K562 (cell line): ENCODE measurements around the gene MLX. TPM values are rescaled to one million over a fixed set of nuclear protein-coding genes. Genes with fewer than 3 reads are reported as not detected.

Experiments used
- CHD1 ChIP-seq: fragments of 200-600 bp; sonication (generic); IDR thresholded peaks from one replicate; pipeline ENCODE4 v1.6.1; 2012; ENCODE audit warnings: mild to moderate bottlenecking, moderate library complexity, low read length, inconsistent platforms
- CREB1 ChIP-seq, 2 experiments: sonication (generic) in 1 of 2; formaldehyde crosslinking in 1 of 2; IDR thresholded peaks; 2 replicates each; pipeline versions ENCODE4 v1.6.1 to v1.8.0; 2012 to 2022; ENCODE audit warnings: inconsistent platforms in 1 of 2, mild to moderate bottlenecking in 1 of 2, missing genetic modification reagents in 1 of 2, moderate library complexity in 1 of 2
- E2F1 ChIP-seq: sonication (generic); formaldehyde crosslinking; IDR thresholded peaks from 2 replicates; pipeline ENCODE4 v1.8.1; 2023; ENCODE audit warnings: mild to moderate bottlenecking, missing genetic modification reagents, moderate library complexity
- MCM2 ChIP-seq: fragments of 450-650 bp; IDR thresholded peaks from 2 replicates; pipeline ENCODE4 v1.6.1; 2017; ENCODE audit warnings: low read depth, mild to moderate bottlenecking
- NFIC ChIP-seq: fragments of 450-650 bp; IDR thresholded peaks from 2 replicates; pipeline ENCODE4 v1.6.1; 2017; ENCODE audit warnings: mild to moderate bottlenecking, inconsistent platforms
- ZBTB11 ChIP-seq, 3 experiments: fragments of 200-800 bp in 1 of 3; fragments of 250-450 bp in 1 of 3; fragments of 450-650 bp in 1 of 3; sonication (Bioruptor Pico) in 1 of 3; sonication (Bioruptor generic) in 1 of 3; formaldehyde crosslinking in 1 of 3; IDR thresholded peaks; 2 replicates each; pipeline versions ENCODE4 v1.6.1 to v1.8.0; 2016 to 2022; ENCODE audit warnings: mild to moderate bottlenecking in 2 of 3, missing genetic modification characterization in 2 of 3, missing compliant biosample characterization in 1 of 3, moderate library complexity in 1 of 3
- ZNF232 ChIP-seq: sonication (generic); formaldehyde crosslinking; IDR thresholded peaks from 2 replicates; pipeline ENCODE4 v1.8.0; 2022; ENCODE audit warnings: mild to moderate bottlenecking, missing genetic modification reagents
- ZNF318 ChIP-seq, 2 experiments: fragments of 450-650 bp; IDR thresholded peaks; 2 replicates each; pipeline ENCODE4 v1.6.1; 2016; ENCODE audit warnings: mild to moderate bottlenecking in 2 of 2, borderline replicate concordance in 1 of 2, low read depth in 1 of 2, moderate library complexity in 1 of 2
- ZNF408 ChIP-seq: fragments of 250-450 bp; sonication (Bioruptor Pico); IDR thresholded peaks from 2 replicates; pipeline ENCODE4 v1.4.0; 2020; ENCODE audit warnings: low read depth, mild to moderate bottlenecking, moderate library complexity
- ZNF431 ChIP-seq: sonication (generic); formaldehyde crosslinking; IDR thresholded peaks from 2 replicates; pipeline ENCODE4 v1.8.0; 2022; ENCODE audit warnings: mild to moderate bottlenecking, missing genetic modification reagents
- ZNF511 ChIP-seq: sonication (generic); formaldehyde crosslinking; IDR thresholded peaks from 2 replicates; pipeline ENCODE4 v1.8.0; 2022; ENCODE audit warnings: mild to moderate bottlenecking, missing genetic modification reagents
- polyA plus RNA-seq, 8 experiments: library from polyadenylated mRNA; depleted of rRNA in 4 of 8; stranded (reverse) in 5 of 8; unstranded in 3 of 8; fragments of >200 nt; fragmentation: Nextera tagmentation in 2 of 8; fragmentation: Illumina TruSeq in 1 of 8; extraction: Ambion mirVana in 2 of 8; extraction: Trizol in 1 of 8; gene quantifications; 2 replicates each; pipeline versions ENCODE4 v1.2.1 to v1.2.3, GENCODE V29; 2011 to 2014; ENCODE audit warnings: inconsistent platforms in 1 of 8, missing spikeins in 1 of 8
- total RNA-seq, 7 experiments: library from RNA; depleted of rRNA in 6 of 7; stranded (reverse); fragments of >200 nt in 6 of 7; fragmentation: Illumina TruSeq in 2 of 7; extraction: Trizol in 2 of 7; gene quantifications; 2 replicates each; pipeline versions ENCODE4 v1.2.1 to v1.2.3, GENCODE V29; 2011 to 2021; ENCODE audit warnings: low replicate concordance in 1 of 7

Gene MLX
- total and polyA plus RNA-seq, 9 of the 15 experiments (the other 6 are each of a cell fraction or from before 2014, with no cell fraction given), result 42.9 to 100 (median 58.9) TPM

GRCh38 chr17:42562388-42563142 lies 4.3 kb upstream of the MLX start (continued):
- TF ChIP-seq NFIC (peak; percentile 77), ZNF431 (CRISPR knock-in tag) (0 out of 2 replicates have a peak, but pooled peaks have one; percentile 24), ZNF318 (IDR thresholded peaks at IDR 0.05; ENCODE audit: borderline replicate concordance in 1 of 2, low read depth in 1 of 2) (no peak), MCM2 (no peak), CHD1 (peak; percentile 63), ZNF232 (CRISPR knock-in tag) (0 out of 2 replicates have a peak, but pooled peaks have one; percentile 49), CREB1 (IDR thresholded peaks at IDR 0.05) (no peak), CREB1 (CRISPR knock-in tag; IDR thresholded peaks at IDR 0.05) (0 out of 2 replicates have a peak, but pooled peaks have one; percentile 38), ZNF511 (CRISPR knock-in tag) (0 out of 2 replicates have a peak, but pooled peaks have one; percentile 25), E2F1 (CRISPR knock-in tag) (no peak), ZNF408 (CRISPR knock-in tag) (no peak), ZBTB11 (CRISPR knock-in tag; IDR thresholded peaks at IDR 0.05) (peak in 1 of 3 experiments; percentile 75; a peak in 2 of 6 replicates)
